Activated CD8-positive, alpha-beta memory T cell treated with anti-CD3 and anti-CD28 coated beads for 36 hours (primary cell): Measurements from ENCODE around the gene NBAS. TPM values are rescaled to one million over a fixed set of nuclear protein-coding genes. Genes with fewer than 3 reads are reported as not detected.
"Not testable (repeated sequence)": the region's sequence is repeated elsewhere in the genome, so short reads cannot be mapped to it uniquely, and the experiment has no call there.

ENCODE experiments used
- CTCF ChIA-PET: fragments of 350-600 bp; sonication (Branson Sonifier 250); formaldehyde crosslinking; loops from one replicate; lab custom pipeline; 2021; ENCODE audit warnings: antibody characterized with exemption; lab: Charles Lee
- POLR2A ChIA-PET: fragments of 350-600 bp; sonication (Branson Sonifier 250); formaldehyde crosslinking; loops from one replicate; lab custom pipeline; 2021; ENCODE audit warnings: antibody characterized with exemption; lab: Charles Lee
- total RNA-seq, 2 experiments: library from RNA; stranded (reverse); gene quantifications; one replicate each; pipeline ENCODE4 v1.2.3, GENCODE V29; 2021

The NBAS gene
- total RNA-seq, 2 experiments from 2014 or later: 34.7 to 37.1 TPM

GRCh38 chr2:15357186-15357585 is 203.9 kb downstream of the NBAS start:
- CTCF ChIA-PET: no interaction called here
- POLR2A ChIA-PET: no interaction called here

GRCh38 chr2:15355386-15355785 is 205.7 kb downstream of the NBAS start:
- ChIA-PET POLR2A (no interaction called here), CTCF (no interaction called here)

- ChIA-PET CTCF (no interaction called here), POLR2A (no interaction called here)
Observed at GRCh38 chr2:15354596-15355366, 206.4 kb downstream of the NBAS start.

GRCh38 chr2:15352363-15352762 is 208.8 kb downstream of the NBAS start:
- ChIA-PET POLR2A (no interaction called here), CTCF (no interaction called here)

GRCh38 chr2:15348636-15349035 is 212.5 kb downstream of the NBAS start:
- CTCF ChIA-PET: no interaction called here

GRCh38 chr2:15348045-15348444 is 213.1 kb downstream of the NBAS start:
- POLR2A ChIA-PET: no interaction called here
- CTCF ChIA-PET: interaction anchor here (0.6 kb wide), 1 partner anchor 15 kb away, joined by 3 read pairs; no protein-coding TSS in a partner anchor

More at GRCh38 chr2:15348636-15349035, 212.5 kb downstream of the NBAS start:
- POLR2A ChIA-PET: no interaction called here

GRCh38 chr2:15346624-15347023 is 214.5 kb downstream of the NBAS start:
- ChIA-PET POLR2A (no interaction called here), CTCF (interaction anchor here (0.6 kb wide), 1 partner anchor 128 kb away, joined by 3 read pairs; no protein-coding TSS in a partner anchor)

GRCh38 chr2:15337996-15338666 is 223.0 kb downstream of the NBAS start:
- CTCF ChIA-PET: no interaction called here
- POLR2A ChIA-PET: no interaction called here

- ChIA-PET CTCF (no interaction called here), POLR2A (no interaction called here)
Observed at GRCh38 chr2:15334644-15335326, 226.3 kb downstream of the NBAS start.

- POLR2A ChIA-PET: no interaction called here
- CTCF ChIA-PET: interaction anchor here (1.0 kb wide), 1 partner anchor 31 kb away, joined by 3 read pairs; no protein-coding TSS in a partner anchor
Observed at GRCh38 chr2:15331787-15332186, 229.3 kb downstream of the NBAS start.

- ChIA-PET POLR2A (no interaction called here), CTCF (no interaction called here)
Observed at GRCh38 chr2:15325296-15325695, 235.8 kb downstream of the NBAS start.

GRCh38 chr2:15323227-15323626 is 237.9 kb downstream of the NBAS start:
- CTCF ChIA-PET: no interaction called here
- POLR2A ChIA-PET: no interaction called here

GRCh38 chr2:15321481-15321880 is 239.7 kb downstream of the NBAS start:
- CTCF ChIA-PET, POLR2A ChIA-PET: not testable (repeated sequence)

GRCh38 chr2:15316370-15316814 is 244.7 kb downstream of the NBAS start:
- POLR2A ChIA-PET: no interaction called here
- CTCF ChIA-PET: no interaction called here

- ChIA-PET POLR2A (no interaction called here), CTCF (no interaction called here)
Observed at GRCh38 chr2:15315411-15315810, 245.7 kb downstream of the NBAS start.

- CTCF ChIA-PET: no interaction called here
- POLR2A ChIA-PET: no interaction called here
Observed at GRCh38 chr2:15313657-15314056, 247.5 kb downstream of the NBAS start.

- ChIA-PET POLR2A (no interaction called here), CTCF (no interaction called here)
Observed at GRCh38 chr2:15311926-15312325, 249.2 kb downstream of the NBAS start.

GRCh38 chr2:15311201-15311907 is 249.8 kb downstream of the NBAS start:
- ChIA-PET CTCF (no interaction called here), POLR2A (no interaction called here)

- CTCF ChIA-PET: interaction anchor here (0.9 kb wide), 1 partner anchor 16 kb away, joined by 3 read pairs; no protein-coding TSS in a partner anchor
- POLR2A ChIA-PET: no interaction called here
Observed at GRCh38 chr2:15307526-15307925, 253.6 kb downstream of the NBAS start.

- POLR2A ChIA-PET: no interaction called here
Observed at GRCh38 chr2:15306706-15307105, 254.4 kb downstream of the NBAS start.

More at GRCh38 chr2:15306706-15307105, 254.4 kb downstream of the NBAS start:
- CTCF ChIA-PET: no interaction called here
